Left ventricle myocardium inferior (tissue), 1 donor: ENCODE data around the gene NUAK1. TPM values are rescaled to one million over a fixed set of nuclear protein-coding genes. Genes with fewer than 3 reads are reported as not detected.

ENCODE experiments used
- DNase-seq: peaks from one replicate; pipeline ENCODE4 v3.0.0-alpha.2; 2020
- H3K27ac ChIP-seq: fragments of 200-600 bp; replicated peaks from 2 replicates; pipeline ENCODE4 v1.8.0; 2021
- H3K27me3 ChIP-seq: fragments of 200-600 bp; 2 replicates; pipeline ENCODE4 v1.8.0; 2021; ENCODE audit warnings: low read depth
- H3K36me3 ChIP-seq: fragments of 200-600 bp; 2 replicates; pipeline ENCODE4 v1.8.0; 2021
- H3K4me1 ChIP-seq: fragments of 200-600 bp; 2 replicates; pipeline ENCODE4 v1.8.0; 2021
- H3K4me3 ChIP-seq: fragments of 200-600 bp; 2 replicates; pipeline ENCODE4 v1.8.0; 2021; ENCODE audit warnings: mild to moderate bottlenecking, moderate library complexity
- H3K9me3 ChIP-seq: fragments of 200-600 bp; replicated peaks from 2 replicates; pipeline ENCODE4 v1.8.0; 2021
- intact Hi-C: fragments of 100-400 bp; cut with micrococcal nuclease; formaldehyde crosslinking; loops from one replicate; pipeline ENCODE4 v1.11.0; 2022
- total RNA-seq: library from RNA; stranded (reverse); fragmentation: NEBNext Ultra II Directional; extraction: Animal tissue kit (Norgen Biotek cat#: 25700); gene quantifications from one replicate; pipeline ENCODE4 v1.2.1, GENCODE V29; 2021
- TF ChIP-seq, protein P1 (sequence below): fragments of 200-600 bp; IDR thresholded peaks from 2 replicates; pipeline ENCODE4 v1.8.0; 2021; ENCODE audit warnings: antibody characterized with exemption, mild to moderate bottlenecking, borderline replicate concordance
- donor health status: DM: no; HTN: yes; CAD: no; lungs with severe emphysema.

Gene NUAK1
- total RNA-seq, 1 donor from 2014 or later = 42.1 TPM

DNA sequence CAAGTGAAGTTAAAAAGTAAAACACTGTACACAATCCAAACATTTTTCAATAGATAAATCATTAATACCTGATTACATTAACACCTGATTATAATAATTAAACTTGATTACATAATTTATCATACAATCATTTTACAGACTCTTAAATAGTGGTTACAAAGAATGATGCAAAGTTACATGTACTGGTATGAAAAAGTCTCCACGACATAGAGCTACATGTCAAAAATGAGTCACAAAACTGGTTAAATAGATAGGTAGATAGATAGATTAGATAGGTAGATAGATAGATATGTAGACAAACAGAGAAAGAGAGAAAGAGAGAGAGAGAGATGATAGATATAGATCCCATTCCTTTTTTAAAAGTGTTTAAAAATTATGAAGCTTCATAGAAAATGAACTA lies 109.2 kb downstream of the NUAK1 start:
- peaks cover 10% of the 10 kb centered on the region for H3K4me1 ChIP-seq
- intact Hi-C loops = no loop called here
- peaks cover 6% of the 10 kb centered on the region for H3K9me3 ChIP-seq
- TF ChIP-seq, protein P1, sequence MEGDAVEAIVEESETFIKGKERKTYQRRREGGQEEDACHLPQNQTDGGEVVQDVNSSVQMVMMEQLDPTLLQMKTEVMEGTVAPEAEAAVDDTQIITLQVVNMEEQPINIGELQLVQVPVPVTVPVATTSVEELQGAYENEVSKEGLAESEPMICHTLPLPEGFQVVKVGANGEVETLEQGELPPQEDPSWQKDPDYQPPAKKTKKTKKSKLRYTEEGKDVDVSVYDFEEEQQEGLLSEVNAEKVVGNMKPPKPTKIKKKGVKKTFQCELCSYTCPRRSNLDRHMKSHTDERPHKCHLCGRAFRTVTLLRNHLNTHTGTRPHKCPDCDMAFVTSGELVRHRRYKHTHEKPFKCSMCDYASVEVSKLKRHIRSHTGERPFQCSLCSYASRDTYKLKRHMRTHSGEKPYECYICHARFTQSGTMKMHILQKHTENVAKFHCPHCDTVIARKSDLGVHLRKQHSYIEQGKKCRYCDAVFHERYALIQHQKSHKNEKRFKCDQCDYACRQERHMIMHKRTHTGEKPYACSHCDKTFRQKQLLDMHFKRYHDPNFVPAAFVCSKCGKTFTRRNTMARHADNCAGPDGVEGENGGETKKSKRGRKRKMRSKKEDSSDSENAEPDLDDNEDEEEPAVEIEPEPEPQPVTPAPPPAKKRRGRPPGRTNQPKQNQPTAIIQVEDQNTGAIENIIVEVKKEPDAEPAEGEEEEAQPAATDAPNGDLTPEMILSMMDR = no peak
- H3K4me3 ChIP-seq = no peak overlapping the region
- DNase-seq = no peak
- no peaks in the 10 kb centered on the region for H3K36me3 ChIP-seq
- no peak overlapping the region for H3K27ac ChIP-seq
- H3K27me3 ChIP-seq = no peaks in the 10 kb centered on the region

DNA sequence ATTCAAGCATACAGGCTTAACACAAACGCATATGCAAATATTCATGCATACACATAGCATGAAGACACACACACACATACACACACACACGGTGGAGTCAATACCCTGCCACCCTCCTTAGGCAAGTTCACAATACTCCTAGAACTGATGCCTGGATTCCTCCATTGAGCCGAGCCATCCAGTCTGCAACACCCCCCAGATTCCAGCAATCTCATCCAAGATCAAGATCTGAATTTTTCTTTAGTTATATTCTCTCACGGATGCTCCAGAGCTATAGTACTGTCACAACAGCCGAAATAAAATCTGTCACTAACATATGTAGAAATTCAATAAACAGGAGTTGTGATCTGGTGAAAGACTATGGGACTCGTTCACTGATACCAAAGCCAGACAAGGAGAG lies 110.8 kb downstream of the NUAK1 start:
- Histone ChIP-seq H3K36me3 (no peaks in the 10 kb centered on the region), H3K9me3 (peaks cover 6% of the 10 kb centered on the region), H3K27me3 (no peaks in the 10 kb centered on the region), H3K27ac (no peak overlapping the region), H3K4me1 (peaks cover 10% of the 10 kb centered on the region), H3K4me3 (no peak overlapping the region)
- TF ChIP-seq, protein P1 = no peak
- intact Hi-C loops = no loop called here
- no peak for DNase-seq

DNA sequence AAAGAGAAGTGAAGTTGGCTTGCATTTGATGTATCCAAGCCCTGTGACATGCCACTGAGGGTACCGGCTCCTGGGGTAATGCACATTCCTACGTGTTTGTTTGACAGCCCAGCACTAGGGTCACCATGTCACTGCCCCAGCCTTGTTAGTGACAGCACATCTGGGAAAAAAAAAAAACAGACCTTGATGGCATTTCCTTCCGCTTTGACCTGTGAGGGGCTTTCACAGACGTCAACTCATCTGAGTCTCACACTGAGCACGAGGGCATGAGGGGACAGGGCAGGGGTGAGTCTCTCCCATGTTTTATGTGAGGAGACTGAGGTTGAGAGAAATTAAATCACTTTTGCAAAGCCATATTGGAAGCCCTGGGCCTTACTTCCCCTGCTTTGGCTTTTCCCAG lies 111.5 kb downstream of the NUAK1 start:
- H3K36me3 ChIP-seq = no peaks in the 10 kb centered on the region
- DNase-seq = no peak
- H3K4me3 ChIP-seq = no peak overlapping the region
- H3K9me3 ChIP-seq = peaks cover 6% of the 10 kb centered on the region
- no peak overlapping the region for H3K27ac ChIP-seq
- no peaks in the 10 kb centered on the region for H3K27me3 ChIP-seq
- TF ChIP-seq, protein P1 = no peak
- peaks cover 10% of the 10 kb centered on the region for H3K4me1 ChIP-seq
- intact Hi-C loops = no loop called here

DNA sequence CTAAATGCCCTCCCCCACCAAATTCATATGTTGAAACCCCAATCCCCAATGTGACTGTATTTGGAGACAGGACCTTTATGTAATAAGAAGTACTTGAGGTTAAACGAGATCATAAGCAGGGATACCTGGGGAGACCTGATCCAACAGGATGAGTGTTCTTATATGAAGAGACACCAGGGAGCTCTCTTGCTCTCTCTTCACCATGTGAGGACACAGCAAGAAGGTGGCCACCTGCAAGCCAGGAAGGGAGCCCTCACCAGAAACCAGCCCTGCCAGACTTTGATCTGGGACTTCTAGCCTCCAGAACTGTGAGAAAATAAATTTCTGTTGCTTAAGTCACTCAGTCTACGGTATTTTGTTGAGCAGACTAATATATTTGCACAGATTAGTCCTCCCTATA lies 113.6 kb downstream of the NUAK1 start:
- intact Hi-C loops = no loop called here
- no peaks in the 10 kb centered on the region for H3K27me3 ChIP-seq
- H3K4me3 ChIP-seq = no peak overlapping the region
- TF ChIP-seq, protein P1 = no peak
- no peaks in the 10 kb centered on the region for H3K36me3 ChIP-seq
- no peak overlapping the region for H3K27ac ChIP-seq
- H3K4me1 ChIP-seq = peaks cover 18% of the 10 kb centered on the region
- peaks cover 6% of the 10 kb centered on the region for H3K9me3 ChIP-seq
- DNase-seq = no peak

DNA sequence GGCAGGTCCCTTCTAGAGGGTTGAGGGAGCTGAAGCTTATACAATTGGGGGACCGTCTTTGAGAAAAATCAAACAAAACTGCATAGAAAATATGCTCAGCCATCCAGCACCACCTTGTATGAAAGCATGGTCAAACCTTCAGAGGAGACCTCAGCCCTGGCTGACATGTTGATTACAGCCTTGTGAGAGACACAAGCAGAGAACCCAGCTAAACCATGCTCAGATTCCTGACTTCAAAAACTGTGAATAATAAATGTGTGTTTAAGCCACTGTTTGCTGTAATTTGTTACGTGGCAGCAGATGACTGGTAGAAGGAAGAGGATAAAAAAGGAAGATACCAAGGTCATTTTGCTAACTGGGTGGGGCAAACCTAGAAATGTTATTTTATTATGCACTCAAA lies 115.7 kb downstream of the NUAK1 start:
- no peak for DNase-seq
- intact Hi-C loops = no loop called here
- peaks cover 16% of the 10 kb centered on the region for H3K4me1 ChIP-seq
- no peaks in the 10 kb centered on the region for H3K27me3 ChIP-seq
- no peak overlapping the region for H3K4me3 ChIP-seq
- no peaks in the 10 kb centered on the region for H3K36me3 ChIP-seq
- peaks cover 20% of the 10 kb centered on the region for H3K9me3 ChIP-seq
- no peak overlapping the region for H3K27ac ChIP-seq
- TF ChIP-seq, protein P1 = no peak

DNA sequence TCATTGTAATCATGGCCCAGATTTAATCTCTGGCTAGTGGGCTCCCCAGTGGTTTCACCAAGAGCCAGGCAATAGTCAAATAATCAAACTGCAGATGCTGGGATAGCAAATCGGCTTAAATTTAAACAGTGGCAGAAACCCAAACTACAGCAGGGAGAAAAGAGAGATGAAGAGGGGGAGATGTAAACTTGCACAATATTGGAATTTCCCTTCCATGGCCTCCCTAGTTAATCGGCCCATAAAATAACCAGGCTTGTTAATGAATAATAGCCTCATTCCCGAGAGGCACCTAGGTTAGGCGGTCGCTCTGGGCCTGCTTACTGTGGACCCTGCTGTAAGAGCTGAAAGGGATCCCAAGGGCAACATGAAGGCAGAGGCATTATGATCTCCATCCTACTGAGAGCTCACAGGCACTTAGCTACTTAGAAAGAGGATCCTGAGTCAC lies 116.2 kb downstream of the NUAK1 start:
- TF ChIP-seq, protein P1 = no peak
- no peaks in the 10 kb centered on the region for H3K36me3 ChIP-seq
- H3K27me3 ChIP-seq = no peaks in the 10 kb centered on the region
- peaks cover 25% of the 10 kb centered on the region for H3K9me3 ChIP-seq
- no peak overlapping the region for H3K27ac ChIP-seq
- intact Hi-C loops = no loop called here
- DNase-seq = no peak
- no peak overlapping the region for H3K4me3 ChIP-seq
- peaks cover 16% of the 10 kb centered on the region for H3K4me1 ChIP-seq
